GM10266 (cell line): ENCODE measurements around the gene PLA2G4D.

Source experiments
- DNase-seq: peaks from one replicate; pipeline ENCODE4 v3.0.0; 2012; ENCODE audit errors: extremely low spot score
- CTCF ChIP-seq: IDR thresholded peaks from 2 replicates; pipeline ENCODE4 v1.5.1; 2012; ENCODE audit warnings: mild to moderate bottlenecking, low read depth; ENCODE audit not compliant: control insufficient read depth, insufficient read depth; ENCODE audit errors: missing control alignments

The PLA2G4D gene

GRCh38 chr15:42018306-42019224, 75.8 kb downstream of the PLA2G4D start:
- DNase-seq: no peak
- no peak for TF ChIP-seq CTCF
